A549 (cell line): ENCODE measurements around the gene HMX1. TPM values are rescaled to one million over a fixed set of nuclear protein-coding genes. Genes with fewer than 3 reads are reported as not detected.

Experiments
- ATAC-seq, 2 experiments: fragments of 200-7000 bp in 1 of 2; fragments of >200 bp in 1 of 2; cut with Nextera tagmentation in 1 of 2; cut with Tn5 transposase in 1 of 2; 3 replicates each; pipeline versions ENCODE4 v1.8.0 to v1.9.1; 2018 to 2020; ENCODE audit warnings: mild to moderate bottlenecking in 1 of 2, moderate library complexity in 1 of 2
- CTCF ChIA-PET: fragments of 300-600 bp; sonication (Branson Sonifier 250); formaldehyde crosslinking; extraction: SDS; loops from one replicate; lab custom pipeline; 2021; ENCODE audit warnings: antibody characterized with exemption, inconsistent platforms; lab: Yijun Ruan, JAX
- POLR2A ChIA-PET: fragments of 350-600 bp; formaldehyde crosslinking; extraction: SDS; loops from one replicate; lab custom pipeline; 2021; ENCODE audit warnings: antibody characterized with exemption, inconsistent platforms; lab: Yijun Ruan, JAX
- DNase-seq, 2 experiments: peaks; one replicate each; pipeline versions ENCODE4 v3.0.0 to v3.0.0-alpha.2; 2011 to 2016; ENCODE audit warnings: low read depth in 1 of 2, low spot score in 1 of 2
- FAIRE-seq: peaks from 2 replicates; lab custom pipeline; 2011; peaks lifted over from hg19 to GRCh38; lab: Jason Lieb, UNC
- H3K27ac ChIP-seq, 2 experiments: fragments of >200 bp; sonication (Bioruptor Twin); formaldehyde crosslinking; 3 replicates each; pipeline ENCODE4 v1.5.1; 2016 to 2017
- H3K4me1 ChIP-seq: fragments of >200 bp; sonication (Bioruptor Twin); formaldehyde crosslinking; 3 replicates; pipeline ENCODE4 v1.6.1; 2016
- H3K4me2 ChIP-seq: fragments of >200 bp; sonication (Bioruptor Twin); formaldehyde crosslinking; 3 replicates; pipeline ENCODE4 v1.6.1; 2016
- H3K4me3 ChIP-seq: fragments of >200 bp; sonication (Bioruptor Twin); formaldehyde crosslinking; 3 replicates; pipeline ENCODE4 v1.5.1; 2016
- H3K9me3 ChIP-seq: fragments of >200 bp; sonication (Bioruptor Twin); formaldehyde crosslinking; 3 replicates; pipeline ENCODE4 v1.6.1; 2016
- CHD4 ChIP-seq: fragments of 200-600 bp; sonication (generic); IDR thresholded peaks from 2 replicates; pipeline ENCODE4 v1.6.1; 2016; ENCODE audit warnings: antibody characterized with exemption, mild to moderate bottlenecking, borderline replicate concordance
- EP300 ChIP-seq, 2 experiments: fragments of >200 bp; sonication (Bioruptor Twin); formaldehyde crosslinking; IDR thresholded peaks; 2 replicates in 1 of 2; 3 replicates in 1 of 2; pipeline ENCODE4 v1.6.1; 2016 to 2017
- ESRRA ChIP-seq: fragments of 150-350 bp; IDR thresholded peaks from 2 replicates; pipeline ENCODE4 v1.6.1; 2014; ENCODE audit warnings: mild to moderate bottlenecking, low read length, borderline replicate concordance
- FOSB ChIP-seq: fragments of 250-450 bp; sonication (Bioruptor Pico); IDR thresholded peaks from 2 replicates; pipeline ENCODE4 v1.5.0; 2020; ENCODE audit warnings: mild to moderate bottlenecking, moderate library complexity
- FOSL2 ChIP-seq, 2 experiments: fragments of 450-650 bp in 1 of 2; fragments of >200 bp in 1 of 2; sonication (Bioruptor Twin) in 1 of 2; formaldehyde crosslinking; IDR thresholded peaks; 2 replicates each; pipeline versions ENCODE4 v1.5.0 to v1.6.1; 2016 to 2020; ENCODE audit warnings: mild to moderate bottlenecking in 1 of 2, moderate library complexity in 1 of 2
- FOXS1 ChIP-seq: fragments of 250-450 bp; sonication (Bioruptor Pico); IDR thresholded peaks from 2 replicates; pipeline ENCODE4 v1.5.0; 2020; ENCODE audit warnings: mild to moderate bottlenecking, moderate library complexity
- HEYL ChIP-seq: fragments of 250-450 bp; sonication (Bioruptor Pico); IDR thresholded peaks from 2 replicates; pipeline ENCODE4 v1.8.0; 2021; ENCODE audit warnings: mild to moderate bottlenecking, moderate library complexity
- HOXB5 ChIP-seq: fragments of 250-450 bp; sonication (Bioruptor Pico); IDR thresholded peaks from 2 replicates; pipeline ENCODE4 v1.5.0; 2020; ENCODE audit warnings: mild to moderate bottlenecking, moderate library complexity
- JUNB ChIP-seq: fragments of >200 bp; sonication (Bioruptor Twin); formaldehyde crosslinking; IDR thresholded peaks from 2 replicates; pipeline ENCODE4 v1.6.1; 2016
- MAFK ChIP-seq: fragments of 450-650 bp; IDR thresholded peaks from 2 replicates; pipeline ENCODE4 v1.6.1; 2014; ENCODE audit not compliant: partially characterized antibody
- NFE2L2 ChIP-seq: fragments of 150-350 bp; conservative IDR thresholded peaks from 2 replicates; pipeline ENCODE4 v1.6.1; 2014; ENCODE audit warnings: low read length
- NPAS2 ChIP-seq: fragments of 250-450 bp; sonication (Bioruptor Pico); IDR thresholded peaks from 2 replicates; pipeline ENCODE4 v1.8.0; 2022; ENCODE audit warnings: mild to moderate bottlenecking, moderate library complexity, borderline replicate concordance
- PHF8 ChIP-seq: fragments of 200-600 bp; sonication (generic); IDR thresholded peaks from 2 replicates; pipeline ENCODE4 v1.6.1; 2016; ENCODE audit warnings: low read depth, mild to moderate bottlenecking, antibody characterized with exemption, moderate library complexity, borderline replicate concordance
- RAD21 ChIP-seq, 2 experiments: fragments of >200 bp in 1 of 2; sonication (Bioruptor Twin) in 1 of 2; formaldehyde crosslinking in 1 of 2; IDR thresholded peaks in 1 of 2; conservative IDR thresholded peaks in 1 of 2; 2 replicates in 1 of 2; 3 replicates in 1 of 2; pipeline ENCODE4 v1.6.1; 2012 to 2018; ENCODE audit warnings: inconsistent platforms in 1 of 2
- RARB ChIP-seq: fragments of 250-450 bp; sonication (Bioruptor Pico); IDR thresholded peaks from 2 replicates; pipeline ENCODE4 v1.8.0; 2021; ENCODE audit warnings: mild to moderate bottlenecking, moderate library complexity
- RCOR1 ChIP-seq: fragments of 150-350 bp; IDR thresholded peaks from 2 replicates; pipeline ENCODE4 v1.6.1; 2014; ENCODE audit warnings: antibody characterized with exemption, low read length, low read depth
- RFX5 ChIP-seq: fragments of 450-650 bp; IDR thresholded peaks from 2 replicates; pipeline ENCODE4 v1.7.1; 2014; ENCODE audit warnings: antibody characterized with exemption, mild to moderate bottlenecking, moderate library complexity
- SREBF2 ChIP-seq: fragments of 450-650 bp; IDR thresholded peaks from 2 replicates; pipeline ENCODE4 v1.6.1; 2014; ENCODE audit warnings: mild to moderate bottlenecking, moderate library complexity
- TP53 ChIP-seq: fragments of 250-450 bp; sonication (Bioruptor Pico); IDR thresholded peaks from 2 replicates; pipeline ENCODE4 v1.5.0; 2021; ENCODE audit warnings: mild to moderate bottlenecking, moderate library complexity
- ZC3H11A ChIP-seq: fragments of 450-650 bp; IDR thresholded peaks from 2 replicates; pipeline ENCODE4 v1.6.1; 2014; ENCODE audit warnings: antibody characterized with exemption, mild to moderate bottlenecking
- WGBS: methylation state at CpG from one replicate; pipeline ENCODE4 v1.1.6; 2017; ENCODE audit errors: missing lambda C conversion rate; 5-methylcytosine and 5-hydroxymethylcytosine counted together
- polyA plus RNA-seq, 4 experiments: library from polyadenylated mRNA; depleted of rRNA in 3 of 4; stranded (reverse); fragments of >200 nt; fragmentation: RNase III in 1 of 4; extraction: RNeasy Plus Mini Kit Qiagen cat#74134 plus additional on column Dnase treatment in 1 of 4; gene quantifications; 2 replicates in 3 of 4; 3 replicates in 1 of 4; pipeline ENCODE4 v1.2.3, GENCODE V29; 2011 to 2017
- TF ChIP-seq, protein P1 (sequence below): fragments of 150-350 bp; IDR thresholded peaks from 2 replicates; pipeline ENCODE4 v1.6.1; 2014; ENCODE audit warnings: low read depth, mild to moderate bottlenecking, low read length
- TF ChIP-seq, protein P2 (sequence below): fragments of >200 bp; sonication (Bioruptor Twin); formaldehyde crosslinking; IDR thresholded peaks from 2 replicates; pipeline ENCODE4 v1.6.1; 2016
- TF ChIP-seq, protein P3 (sequence below): IDR thresholded peaks from 2 replicates; pipeline ENCODE4 v1.6.1; 2012

HMX1 gene
- polyA plus RNA-seq, 2 of the 4 experiments (the other 2 are of a cell fraction): 0.06 TPM; not detected in 1

DNA sequence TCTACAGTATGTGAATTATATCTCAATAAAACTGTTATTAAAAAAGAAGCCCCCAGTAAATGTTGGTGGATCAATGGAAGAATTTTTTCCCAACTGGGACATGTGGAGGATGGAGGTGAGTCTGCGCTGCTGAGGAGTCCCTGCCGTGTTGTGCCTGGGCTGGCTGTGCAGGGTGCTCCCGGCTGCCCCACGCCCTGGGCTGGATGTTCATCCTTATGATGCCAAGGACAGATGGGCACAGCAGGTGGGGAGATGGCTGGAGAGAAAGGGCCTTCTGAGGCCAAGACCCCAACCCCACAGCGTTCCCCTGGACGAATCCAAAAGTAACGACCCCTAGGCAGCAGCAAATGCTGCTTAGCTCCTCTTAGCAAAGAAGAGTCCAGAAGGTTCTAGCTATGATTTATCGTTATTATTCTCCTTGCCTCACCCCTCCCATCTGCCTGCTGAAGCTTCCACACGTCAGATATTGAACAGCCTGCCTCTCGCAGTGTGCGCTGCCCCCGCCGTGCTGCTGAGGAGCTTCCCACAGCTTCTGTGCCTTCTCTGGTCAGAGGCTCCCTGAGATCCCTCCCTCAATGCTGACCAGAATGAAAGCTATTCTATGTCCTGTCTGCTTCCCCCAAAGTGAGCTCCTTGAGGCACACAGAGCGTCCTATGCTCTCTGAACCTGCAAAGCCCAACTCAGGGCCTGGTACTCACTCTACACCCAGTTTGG is 26.5 kb downstream of the HMX1 start:
- TF ChIP-seq EP300 (IDR thresholded peaks at IDR 0.05): no peak
- no peak for TF ChIP-seq PHF8
- TF ChIP-seq ZC3H11A: no peak
- TF ChIP-seq RAD21 (conservative IDR thresholded peaks at IDR 0.05 in 1 of 2, IDR thresholded peaks at IDR 0.05 in 1 of 2): no peak
- TF ChIP-seq RFX5: no peak
- no peak for TF ChIP-seq JUNB
- TF ChIP-seq, protein P1, sequence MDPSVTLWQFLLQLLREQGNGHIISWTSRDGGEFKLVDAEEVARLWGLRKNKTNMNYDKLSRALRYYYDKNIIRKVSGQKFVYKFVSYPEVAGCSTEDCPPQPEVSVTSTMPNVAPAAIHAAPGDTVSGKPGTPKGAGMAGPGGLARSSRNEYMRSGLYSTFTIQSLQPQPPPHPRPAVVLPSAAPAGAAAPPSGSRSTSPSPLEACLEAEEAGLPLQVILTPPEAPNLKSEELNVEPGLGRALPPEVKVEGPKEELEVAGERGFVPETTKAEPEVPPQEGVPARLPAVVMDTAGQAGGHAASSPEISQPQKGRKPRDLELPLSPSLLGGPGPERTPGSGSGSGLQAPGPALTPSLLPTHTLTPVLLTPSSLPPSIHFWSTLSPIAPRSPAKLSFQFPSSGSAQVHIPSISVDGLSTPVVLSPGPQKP: no peak
- no peak for TF ChIP-seq HOXB5
- TF ChIP-seq, protein P2, sequence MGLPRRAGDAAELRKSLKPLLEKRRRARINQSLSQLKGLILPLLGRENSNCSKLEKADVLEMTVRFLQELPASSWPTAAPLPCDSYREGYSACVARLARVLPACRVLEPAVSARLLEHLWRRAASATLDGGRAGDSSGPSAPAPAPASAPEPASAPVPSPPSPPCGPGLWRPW: no peak
- no peak for TF ChIP-seq HEYL (CRISPR knock-in tag)
- H3K4me2 ChIP-seq: no peak overlapping the region
- CTCF ChIA-PET: no interaction called here

DNA sequence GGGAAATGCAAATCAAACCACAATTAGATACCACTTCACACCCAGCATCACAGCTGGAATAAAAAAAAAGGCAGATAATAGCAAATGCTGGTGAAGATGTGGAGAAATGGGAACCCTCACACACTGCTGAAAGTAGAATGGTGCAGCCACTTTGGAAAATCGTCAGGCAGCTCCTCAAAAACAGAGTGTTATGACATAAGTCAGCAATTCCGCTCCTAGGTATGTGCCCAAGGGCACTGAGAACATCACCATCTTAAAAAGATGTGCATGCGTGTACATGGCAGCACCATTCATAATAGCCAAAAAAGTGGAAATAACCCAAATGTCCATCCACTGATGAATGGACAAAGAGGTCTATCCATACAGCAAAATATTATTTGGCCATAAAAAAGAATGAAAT is 28.0 kb downstream of the HMX1 start:
- CTCF ChIA-PET: no interaction called here
- DNase-seq (no peak), FAIRE-seq (no peak)
- no peak overlapping the region for H3K27ac ChIP-seq
- 31% methylated on average over 3 of the region's 3 CpGs for WGBS
- 0 out of 3 replicates have a peak, but pooled peaks cover 6% of the 10 kb centered on the region for H3K9me3 ChIP-seq
- TF ChIP-seq, protein P1: no peak
- TF ChIP-seq NFE2L2 (no peak), CHD4 (no peak), FOXS1 (CRISPR knock-in tag) (no peak), HEYL (CRISPR knock-in tag) (no peak), SREBF2 (no peak), ESRRA (no peak)
- TF ChIP-seq, all 56 proteins: peak for 0
- no peak overlapping the region for H3K4me2 ChIP-seq
- ATAC-seq: no peak
- POLR2A ChIA-PET: no interaction called here
- H3K4me1 ChIP-seq: no peaks in the 10 kb centered on the region
- no peak overlapping the region for H3K4me3 ChIP-seq

More for the DNA sequence above, 26.5 kb downstream of the HMX1 start:
- H3K4me1 ChIP-seq: no peaks in the 10 kb centered on the region
- 0 out of 3 replicates have a peak, but pooled peaks cover 6% of the 10 kb centered on the region for H3K9me3 ChIP-seq
- POLR2A ChIA-PET: no interaction called here
- ATAC-seq: no peak
- DNase-seq: no peak
- H3K4me3 ChIP-seq: no peak overlapping the region
- no peak for FAIRE-seq
- no peak overlapping the region for H3K27ac ChIP-seq
- 32% methylated on average over 14 of the region's 14 CpGs for WGBS

DNA sequence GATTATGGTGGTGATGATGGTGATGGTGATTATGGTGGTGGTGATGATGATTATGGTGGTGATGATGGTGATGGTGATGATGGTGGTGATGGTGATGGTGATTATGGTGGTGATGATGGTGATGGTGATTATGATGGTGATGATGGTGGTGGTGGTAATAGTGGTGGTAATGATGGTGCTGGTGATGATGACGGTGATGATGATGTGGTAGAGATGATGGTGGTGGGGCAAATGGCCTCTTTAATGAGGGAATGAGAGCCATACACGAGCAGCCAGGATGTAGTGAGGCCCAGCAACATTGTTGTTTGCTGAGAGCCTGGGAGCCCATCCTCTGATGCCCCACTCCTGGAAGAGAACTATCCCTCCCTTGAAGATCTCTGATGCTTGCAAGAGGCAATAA is 29.0 kb downstream of the HMX1 start:
- no peak for TF ChIP-seq RARB (CRISPR knock-in tag)
- TF ChIP-seq ZC3H11A: no peak
- TF ChIP-seq MAFK: no peak
- no peak for TF ChIP-seq RCOR1
- no peak for TF ChIP-seq FOSL2 (IDR thresholded peaks at IDR 0.05)
- no peak for TF ChIP-seq FOSL2 (CRISPR knock-in tag; IDR thresholded peaks at IDR 0.05)
- TF ChIP-seq NPAS2 (CRISPR knock-in tag): no peak
- TF ChIP-seq, protein P3, sequence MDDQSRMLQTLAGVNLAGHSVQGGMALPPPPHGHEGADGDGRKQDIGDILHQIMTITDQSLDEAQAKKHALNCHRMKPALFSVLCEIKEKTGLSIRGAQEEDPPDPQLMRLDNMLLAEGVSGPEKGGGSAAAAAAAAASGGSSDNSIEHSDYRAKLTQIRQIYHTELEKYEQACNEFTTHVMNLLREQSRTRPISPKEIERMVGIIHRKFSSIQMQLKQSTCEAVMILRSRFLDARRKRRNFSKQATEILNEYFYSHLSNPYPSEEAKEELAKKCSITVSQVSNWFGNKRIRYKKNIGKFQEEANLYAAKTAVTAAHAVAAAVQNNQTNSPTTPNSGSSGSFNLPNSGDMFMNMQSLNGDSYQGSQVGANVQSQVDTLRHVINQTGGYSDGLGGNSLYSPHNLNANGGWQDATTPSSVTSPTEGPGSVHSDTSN: no peak
- TF ChIP-seq FOSB (CRISPR knock-in tag): no peak
- no peak for TF ChIP-seq RFX5
- no peak for TF ChIP-seq TP53
- H3K4me3 ChIP-seq: no peak overlapping the region
- 0 out of 3 replicates have a peak, but pooled peaks cover 6% of the 10 kb centered on the region for H3K9me3 ChIP-seq
- ATAC-seq (no peak), FAIRE-seq (no peak), DNase-seq (no peak)
- POLR2A ChIA-PET: no interaction called here
- CTCF ChIA-PET: no interaction called here
- WGBS: 5% methylated on average over 2 of the region's 2 CpGs
- no peaks in the 10 kb centered on the region for H3K4me1 ChIP-seq
- no peak overlapping the region for H3K27ac ChIP-seq
- no peak overlapping the region for H3K4me2 ChIP-seq
